HepG2 (cell line): ENCODE data around the gene CHCHD5. TPM values are rescaled to one million over a fixed set of nuclear protein-coding genes. Genes with fewer than 3 reads are reported as not detected.
A peak's percentile ranks its signal among the peaks of the same experiment; 100 is the strongest.

Experiments
- ESRRA ChIP-seq: sonication (generic); formaldehyde crosslinking; IDR thresholded peaks from 2 replicates; pipeline ENCODE4 v1.5.1; 2020; ENCODE audit warnings: mild to moderate bottlenecking, low read depth, missing genetic modification reagents
- FOSL2 ChIP-seq: sonication (generic); formaldehyde crosslinking; IDR thresholded peaks from 2 replicates; pipeline ENCODE4 v1.4.0; 2020; ENCODE audit warnings: missing genetic modification reagents
- KDM4B ChIP-seq: sonication (generic); formaldehyde crosslinking; IDR thresholded peaks from 2 replicates; pipeline ENCODE4 v1.4.0; 2020; ENCODE audit warnings: missing genetic modification reagents
- MNT ChIP-seq: fragments of 450-650 bp; IDR thresholded peaks from 2 replicates; pipeline ENCODE4 v1.6.1; 2016
- ZFP36 ChIP-seq: fragments of 150-350 bp; IDR thresholded peaks from 2 replicates; pipeline ENCODE4 v1.6.1; 2018; ENCODE audit warnings: borderline replicate concordance, low read length, low read depth; ENCODE audit not compliant: partially characterized antibody
- ZNF589 ChIP-seq: sonication (generic); formaldehyde crosslinking; conservative IDR thresholded peaks from 2 replicates; pipeline ENCODE4 v1.8.0; 2022; ENCODE audit warnings: mild to moderate bottlenecking, moderate library complexity, missing genetic modification reagents
- polyA plus RNA-seq, 8 experiments: library from polyadenylated mRNA; depleted of rRNA in 3 of 8; stranded (reverse) in 7 of 8; unstranded in 1 of 8; fragments of >200 nt; fragmentation: Illumina TruSeq in 4 of 8; extraction: Trizol in 4 of 8; gene quantifications; 2 replicates each; pipeline versions ENCODE4 v1.2.1 to v1.2.3, GENCODE V29; 2011 to 2016; ENCODE audit warnings: low read depth in 4 of 8, missing spikeins in 1 of 8, mixed read lengths in 1 of 8; ENCODE audit not compliant: insufficient read depth in 1 of 8
- total RNA-seq, 5 experiments: library from RNA; depleted of rRNA; stranded (reverse); fragments of >200 nt; fragmentation: Illumina TruSeq; extraction: Trizol; gene quantifications; 2 replicates each; pipeline ENCODE4 v1.2.3, GENCODE V29; 2016; ENCODE audit warnings: low read depth in 1 of 5
- TF ChIP-seq, protein P1 (sequence below): sonication (generic); formaldehyde crosslinking; IDR thresholded peaks from 2 replicates; pipeline ENCODE4 v1.4.0; 2020; ENCODE audit warnings: mild to moderate bottlenecking, missing genetic modification reagents
- TF ChIP-seq, protein P2 (sequence below): sonication (generic); formaldehyde crosslinking; IDR thresholded peaks from 2 replicates; pipeline ENCODE4 v1.4.0; 2020; ENCODE audit warnings: missing genetic modification reagents
- TF ChIP-seq, protein P3 (sequence below): sonication (generic); formaldehyde crosslinking; conservative IDR thresholded peaks from 2 replicates; pipeline ENCODE4 v1.4.0; 2020; ENCODE audit warnings: mild to moderate bottlenecking, missing genetic modification reagents, moderate library complexity

Gene CHCHD5
- total and polyA plus RNA-seq, 2 of the 13 experiments (the other 11 are each of a cell fraction or from before 2014, with no cell fraction given) = 19.0 to 23.9 TPM

DNA sequence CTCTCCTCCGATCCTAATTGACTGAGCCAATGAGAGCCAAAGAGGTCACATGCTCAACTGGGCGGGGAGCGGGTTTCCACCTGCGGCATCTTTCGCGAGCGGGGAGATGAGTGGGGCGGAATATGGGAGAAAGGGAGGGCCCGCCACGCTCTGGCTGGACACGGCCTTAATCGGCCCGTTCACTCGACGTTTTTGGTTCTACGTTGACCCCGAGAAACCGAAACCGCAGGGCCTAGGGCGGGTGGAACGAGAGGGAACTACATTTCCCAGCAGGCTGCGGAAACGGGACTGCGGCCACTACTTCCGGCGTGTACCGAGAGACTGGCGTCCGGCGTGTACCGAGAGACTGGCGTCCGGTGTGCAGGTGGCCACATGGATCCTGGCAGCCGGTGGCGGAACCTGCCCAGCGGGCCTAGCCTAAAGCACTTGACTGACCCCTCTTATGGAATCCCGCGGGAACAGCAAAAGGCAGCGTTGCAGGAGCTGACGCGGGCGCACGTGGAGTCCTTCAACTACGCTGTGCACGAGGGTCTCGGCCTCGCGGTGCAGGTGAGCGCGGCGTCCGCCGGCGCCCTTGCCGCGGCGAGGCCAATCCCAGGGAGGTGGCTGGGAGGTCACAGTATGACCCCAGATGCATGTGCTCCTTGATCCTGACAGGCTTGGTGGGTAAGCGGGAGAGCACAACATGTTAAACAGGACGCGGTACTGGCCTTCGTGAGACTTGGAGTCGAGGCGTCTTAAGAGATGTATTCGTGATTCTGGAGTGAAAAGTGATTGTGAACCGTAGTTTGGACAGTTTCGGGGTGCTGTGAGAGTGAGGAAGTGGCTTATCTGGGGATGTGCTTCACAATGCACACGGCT is 42.1 kb upstream of the CHCHD5 start, which contains the start of gene POLR1B (continued):
- TF ChIP-seq, protein P1, sequence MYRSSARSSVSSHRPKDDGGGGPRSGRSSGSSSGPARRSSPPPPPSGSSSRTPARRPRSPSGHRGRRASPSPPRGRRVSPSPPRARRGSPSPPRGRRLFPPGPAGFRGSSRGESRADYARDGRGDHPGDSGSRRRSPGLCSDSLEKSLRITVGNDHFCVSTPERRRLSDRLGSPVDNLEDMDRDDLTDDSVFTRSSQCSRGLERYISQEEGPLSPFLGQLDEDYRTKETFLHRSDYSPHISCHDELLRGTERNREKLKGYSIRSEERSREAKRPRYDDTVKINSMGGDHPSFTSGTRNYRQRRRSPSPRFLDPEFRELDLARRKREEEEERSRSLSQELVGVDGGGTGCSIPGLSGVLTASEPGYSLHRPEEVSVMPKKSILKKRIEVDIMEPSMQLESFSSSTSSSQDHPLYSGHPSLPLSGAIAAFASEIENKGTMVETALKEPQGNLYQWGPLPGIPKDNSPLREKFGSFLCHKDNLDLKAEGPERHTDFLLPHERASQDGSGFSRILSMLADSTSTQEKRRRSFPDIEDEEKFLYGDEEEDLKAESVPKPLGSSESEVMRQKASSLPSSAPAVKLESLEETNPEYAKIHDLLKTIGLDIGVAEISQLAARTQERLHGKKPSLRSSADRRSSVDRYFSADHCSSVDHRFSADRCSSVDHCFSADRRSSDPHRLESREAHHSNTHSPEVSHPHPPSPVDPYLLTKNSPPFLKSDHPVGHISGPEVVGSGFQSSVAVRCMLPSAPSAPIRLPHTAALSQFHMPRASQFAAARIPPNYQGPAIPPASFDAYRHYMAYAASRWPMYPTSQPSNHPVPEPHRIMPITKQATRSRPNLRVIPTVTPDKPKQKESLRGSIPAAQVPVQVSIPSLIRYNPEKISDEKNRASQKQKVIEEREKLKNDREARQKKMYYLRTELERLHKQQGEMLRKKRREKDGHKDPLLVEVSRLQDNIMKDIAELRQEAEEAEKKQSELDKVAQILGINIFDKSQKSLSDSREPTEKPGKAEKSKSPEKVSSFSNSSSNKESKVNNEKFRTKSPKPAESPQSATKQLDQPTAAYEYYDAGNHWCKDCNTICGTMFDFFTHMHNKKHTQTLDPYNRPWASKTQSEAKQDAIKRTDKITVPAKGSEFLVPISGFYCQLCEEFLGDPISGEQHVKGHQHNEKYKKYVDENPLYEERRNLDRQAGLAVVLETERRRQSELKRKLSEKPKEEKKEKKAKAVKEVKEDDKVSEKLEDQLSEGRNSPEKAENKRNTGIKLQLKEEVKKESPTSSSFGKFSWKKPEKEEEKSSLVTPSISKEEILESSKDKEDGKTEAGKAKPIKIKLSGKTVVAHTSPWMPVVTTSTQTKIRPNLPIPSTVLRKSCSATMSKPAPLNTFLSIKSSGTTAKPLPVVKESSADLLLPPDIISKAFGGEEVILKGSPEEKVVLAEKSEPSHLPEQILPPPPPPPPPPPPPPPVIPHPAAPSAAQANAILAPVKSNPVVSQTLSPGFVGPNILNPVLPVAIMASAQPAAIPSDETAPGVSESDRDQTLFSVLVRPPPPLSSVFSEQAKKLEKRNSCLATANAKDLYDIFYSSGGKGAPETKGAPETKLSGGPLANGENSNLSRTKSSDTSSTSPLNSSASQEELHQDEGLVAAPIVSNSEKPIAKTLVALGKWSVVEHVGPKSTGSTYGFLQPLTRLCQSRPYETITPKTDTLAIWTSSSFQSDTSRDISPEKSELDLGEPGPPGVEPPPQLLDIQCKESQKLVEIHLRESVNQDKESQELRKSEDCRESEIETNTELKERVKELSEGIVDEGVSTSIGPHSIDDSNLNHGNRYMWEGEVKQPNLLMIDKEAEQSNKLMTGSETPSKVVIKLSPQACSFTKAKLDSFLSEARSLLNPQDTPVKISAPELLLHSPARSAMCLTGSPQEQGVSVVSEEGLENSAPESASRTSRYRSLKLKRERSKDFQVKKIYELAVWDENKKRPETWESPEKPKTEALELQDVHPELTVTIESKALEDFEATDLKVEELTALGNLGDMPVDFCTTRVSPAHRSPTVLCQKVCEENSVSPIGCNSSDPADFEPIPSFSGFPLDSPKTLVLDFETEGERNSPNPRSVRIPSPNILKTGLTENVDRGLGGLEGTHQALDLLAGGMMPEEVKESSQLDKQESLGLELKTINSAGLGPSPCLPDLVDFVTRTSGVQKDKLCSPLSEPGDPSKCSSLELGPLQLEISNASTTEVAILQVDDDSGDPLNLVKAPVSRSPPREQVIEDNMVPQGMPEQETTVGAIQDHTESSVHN (CRISPR knock-in tag) = peak; percentile 99
- TF ChIP-seq ZFP36 (no peak), KDM4B (CRISPR knock-in tag) (peak; percentile 32; the same call in 1 of the 2 replicates), MNT (peak; percentile 90), ZNF589 (CRISPR knock-in tag) (no peak; the same call in 1 of the 2 replicates), FOSL2 (CRISPR knock-in tag) (no peak; the same call in 1 of the 2 replicates), ESRRA (CRISPR knock-in tag) (peak; percentile 80)
- TF ChIP-seq, protein P2, sequence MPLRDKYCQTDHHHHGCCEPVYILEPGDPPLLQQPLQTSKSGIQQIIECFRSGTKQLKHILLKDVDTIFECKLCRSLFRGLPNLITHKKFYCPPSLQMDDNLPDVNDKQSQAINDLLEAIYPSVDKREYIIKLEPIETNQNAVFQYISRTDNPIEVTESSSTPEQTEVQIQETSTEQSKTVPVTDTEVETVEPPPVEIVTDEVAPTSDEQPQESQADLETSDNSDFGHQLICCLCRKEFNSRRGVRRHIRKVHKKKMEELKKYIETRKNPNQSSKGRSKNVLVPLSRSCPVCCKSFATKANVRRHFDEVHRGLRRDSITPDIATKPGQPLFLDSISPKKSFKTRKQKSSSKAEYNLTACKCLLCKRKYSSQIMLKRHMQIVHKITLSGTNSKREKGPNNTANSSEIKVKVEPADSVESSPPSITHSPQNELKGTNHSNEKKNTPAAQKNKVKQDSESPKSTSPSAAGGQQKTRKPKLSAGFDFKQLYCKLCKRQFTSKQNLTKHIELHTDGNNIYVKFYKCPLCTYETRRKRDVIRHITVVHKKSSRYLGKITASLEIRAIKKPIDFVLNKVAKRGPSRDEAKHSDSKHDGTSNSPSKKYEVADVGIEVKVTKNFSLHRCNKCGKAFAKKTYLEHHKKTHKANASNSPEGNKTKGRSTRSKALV (CRISPR knock-in tag) = peak; percentile 93
- TF ChIP-seq, protein P3, sequence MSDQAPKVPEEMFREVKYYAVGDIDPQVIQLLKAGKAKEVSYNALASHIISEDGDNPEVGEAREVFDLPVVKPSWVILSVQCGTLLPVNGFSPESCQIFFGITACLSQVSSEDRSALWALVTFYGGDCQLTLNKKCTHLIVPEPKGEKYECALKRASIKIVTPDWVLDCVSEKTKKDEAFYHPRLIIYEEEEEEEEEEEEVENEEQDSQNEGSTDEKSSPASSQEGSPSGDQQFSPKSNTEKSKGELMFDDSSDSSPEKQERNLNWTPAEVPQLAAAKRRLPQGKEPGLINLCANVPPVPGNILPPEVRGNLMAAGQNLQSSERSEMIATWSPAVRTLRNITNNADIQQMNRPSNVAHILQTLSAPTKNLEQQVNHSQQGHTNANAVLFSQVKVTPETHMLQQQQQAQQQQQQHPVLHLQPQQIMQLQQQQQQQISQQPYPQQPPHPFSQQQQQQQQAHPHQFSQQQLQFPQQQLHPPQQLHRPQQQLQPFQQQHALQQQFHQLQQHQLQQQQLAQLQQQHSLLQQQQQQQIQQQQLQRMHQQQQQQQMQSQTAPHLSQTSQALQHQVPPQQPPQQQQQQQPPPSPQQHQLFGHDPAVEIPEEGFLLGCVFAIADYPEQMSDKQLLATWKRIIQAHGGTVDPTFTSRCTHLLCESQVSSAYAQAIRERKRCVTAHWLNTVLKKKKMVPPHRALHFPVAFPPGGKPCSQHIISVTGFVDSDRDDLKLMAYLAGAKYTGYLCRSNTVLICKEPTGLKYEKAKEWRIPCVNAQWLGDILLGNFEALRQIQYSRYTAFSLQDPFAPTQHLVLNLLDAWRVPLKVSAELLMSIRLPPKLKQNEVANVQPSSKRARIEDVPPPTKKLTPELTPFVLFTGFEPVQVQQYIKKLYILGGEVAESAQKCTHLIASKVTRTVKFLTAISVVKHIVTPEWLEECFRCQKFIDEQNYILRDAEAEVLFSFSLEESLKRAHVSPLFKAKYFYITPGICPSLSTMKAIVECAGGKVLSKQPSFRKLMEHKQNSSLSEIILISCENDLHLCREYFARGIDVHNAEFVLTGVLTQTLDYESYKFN (CRISPR knock-in tag) = peak; percentile 35; the same call in 1 of the 2 replicates
